ENCODE results near the gene GNB2.

Gene GNB2

GRCh38 chr7:100684534-100685042 is 11.0 kb downstream of the GNB2 start:
- H3K4me3 ChIP-seq (ENCODE audit: low read depth, low read length), result no peak overlapping the region
- no peak for TF ChIP-seq CTCF (IDR thresholded peaks at IDR 0.05; ENCODE audit: borderline replicate concordance, insufficient read depth, low read depth, low read length)

GRCh38 chr7:100685049-100685605 is 11.6 kb downstream of the GNB2 start:
- no peak overlapping the region for H3K4me3 ChIP-seq (ENCODE audit: low read depth, low read length)
- TF ChIP-seq CTCF (IDR thresholded peaks at IDR 0.05; ENCODE audit: borderline replicate concordance, insufficient read depth, low read depth, low read length), result no peak

- H3K4me3 ChIP-seq (ENCODE audit: low read depth, low read length), result no peak overlapping the region
- TF ChIP-seq CTCF (IDR thresholded peaks at IDR 0.05; ENCODE audit: borderline replicate concordance, insufficient read depth, low read depth, low read length), result no peak
Measured at GRCh38 chr7:100685631-100686145, 12.1 kb downstream of the GNB2 start.

DNA sequence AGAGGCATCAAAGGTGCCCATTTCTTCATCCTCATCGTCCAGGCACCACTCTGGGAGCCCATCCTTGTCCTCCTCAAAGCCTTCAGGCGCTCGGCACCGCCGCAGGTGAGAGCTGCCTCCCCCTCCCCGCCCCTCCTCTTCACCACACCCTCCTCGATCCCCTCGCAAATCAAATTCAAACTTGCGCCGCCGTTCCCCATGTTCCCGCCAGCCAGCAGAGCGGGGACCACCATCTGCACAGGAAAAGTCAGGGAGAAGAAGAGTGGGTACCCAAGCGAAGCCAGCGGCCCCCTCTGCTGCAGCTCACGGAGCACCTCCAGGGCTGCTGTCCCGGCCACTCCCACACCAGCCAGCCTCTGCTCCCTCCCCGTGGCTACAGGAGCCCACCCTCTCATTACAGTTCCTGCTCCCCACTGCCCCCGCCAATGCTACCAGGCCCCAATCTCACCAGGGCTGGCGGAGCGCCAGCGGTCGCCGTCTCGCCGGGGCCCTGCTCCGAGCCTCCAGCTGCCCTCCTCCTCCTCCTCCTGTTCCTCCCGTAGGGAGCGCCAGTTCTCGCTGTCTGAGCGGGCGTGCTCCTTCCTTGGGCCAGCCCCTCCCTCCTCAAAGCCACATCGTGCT is 12.8 kb downstream of the GNB2 start:
- no peak for TF ChIP-seq CTCF (IDR thresholded peaks at IDR 0.05; ENCODE audit: borderline replicate concordance, insufficient read depth, low read depth, low read length)
- H3K4me3 ChIP-seq (ENCODE audit: low read depth, low read length), result no peak overlapping the region

DNA sequence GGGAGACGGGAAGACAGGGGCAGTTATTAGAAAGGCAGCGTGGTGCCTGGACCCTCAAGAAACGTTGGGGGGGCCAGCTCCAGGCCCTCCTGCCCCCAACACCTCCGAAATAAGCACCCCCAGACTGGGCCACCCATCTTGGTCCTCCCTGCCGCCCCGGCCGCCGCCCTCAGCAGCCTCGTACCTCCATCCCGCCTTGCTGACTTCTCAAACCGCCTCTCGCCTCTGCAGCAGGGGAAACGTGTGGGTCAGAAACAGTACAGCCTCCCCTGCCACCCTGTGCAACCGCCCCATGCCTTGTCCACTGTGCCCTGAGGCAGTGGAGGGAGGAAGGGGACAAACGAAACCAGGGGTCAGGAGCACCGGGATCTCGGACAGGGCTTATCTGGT is 13.3 kb downstream of the GNB2 start:
- no peak overlapping the region for H3K4me3 ChIP-seq (ENCODE audit: low read depth, low read length)
- no peak for TF ChIP-seq CTCF (IDR thresholded peaks at IDR 0.05; ENCODE audit: borderline replicate concordance, insufficient read depth, low read depth, low read length)

- no peak for TF ChIP-seq CTCF (IDR thresholded peaks at IDR 0.05; ENCODE audit: borderline replicate concordance, insufficient read depth, low read depth, low read length)
- H3K4me3 ChIP-seq (ENCODE audit: low read depth, low read length), result no peak overlapping the region
Measured at GRCh38 chr7:100687261-100687660, 13.7 kb downstream of the GNB2 start.

- TF ChIP-seq CTCF (IDR thresholded peaks at IDR 0.05; ENCODE audit: borderline replicate concordance, insufficient read depth, low read depth, low read length), result no peak
- H3K4me3 ChIP-seq (ENCODE audit: low read depth, low read length), result no peak overlapping the region
Measured at GRCh38 chr7:100687751-100688300, 14.3 kb downstream of the GNB2 start.

All from GM12875 (cell line).